HG02588 (cell line): Measurements from ENCODE around the gene TLK2.
"Not testable (repeated sequence)": the region's sequence is repeated elsewhere in the genome, so short reads cannot be mapped to it uniquely, and the experiment has no call there.

Experiments used
- ATAC-seq: cut with Tn5 transposase; IDR thresholded peaks from one replicate; pipeline ENCODE4 v1.9.1; 2021; ENCODE audit warnings: mild to moderate bottlenecking, moderate library complexity; ENCODE audit not compliant: unreplicated experiment

TLK2 gene

DNA sequence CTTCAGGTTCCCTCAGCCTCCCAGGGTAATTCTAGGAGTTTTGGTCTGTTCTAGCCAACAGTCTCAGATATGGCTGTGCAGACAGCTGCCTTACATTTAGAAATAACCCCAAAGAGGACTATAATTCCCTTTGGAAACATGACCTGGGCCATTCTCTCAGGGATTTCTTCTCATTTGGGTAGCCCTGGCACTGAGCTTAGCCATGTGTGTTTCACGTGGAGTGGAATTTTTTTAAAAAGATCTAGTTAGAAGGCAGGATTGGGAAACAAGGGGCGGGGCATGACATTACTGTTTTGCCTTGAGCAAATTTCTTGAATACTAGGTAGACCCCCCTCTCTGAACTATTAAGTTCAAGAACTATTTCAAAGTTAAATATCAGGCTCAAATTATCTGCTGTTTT lies 119.3 kb downstream of the TLK2 start:
- no peak for ATAC-seq

DNA sequence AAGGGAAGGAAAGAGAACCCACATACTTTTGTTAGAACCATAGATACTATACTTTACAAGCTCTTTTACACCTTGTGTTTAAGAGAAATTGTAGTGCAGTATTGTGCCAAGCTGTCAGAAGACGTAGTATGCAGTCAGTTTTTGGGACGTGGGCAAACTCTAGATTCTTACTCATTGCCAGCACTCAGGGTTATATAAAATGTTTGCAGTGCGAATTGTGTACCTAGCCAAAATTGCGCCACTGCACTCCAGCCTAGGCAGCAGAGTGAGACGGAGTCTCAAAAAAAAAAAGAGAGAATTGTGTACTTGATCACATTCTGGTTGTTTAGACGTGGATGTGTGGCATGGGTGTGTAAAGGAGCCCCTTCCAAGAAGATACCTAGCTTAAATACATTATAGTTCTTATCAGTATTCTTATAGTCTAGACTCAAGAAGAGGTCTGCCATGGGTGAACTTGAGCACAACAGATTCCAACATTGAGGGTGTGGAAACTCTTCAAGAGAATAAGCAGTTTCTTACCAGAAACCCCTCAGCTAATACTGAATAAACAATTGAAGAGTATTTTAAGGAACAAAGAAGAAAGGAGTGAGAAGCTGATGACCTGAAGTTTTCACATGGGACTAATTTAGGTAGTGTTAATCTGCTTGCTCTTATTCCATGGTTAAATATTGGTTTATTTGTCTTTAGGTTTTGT lies 121.5 kb downstream of the TLK2 start:
- ATAC-seq = no peak

DNA sequence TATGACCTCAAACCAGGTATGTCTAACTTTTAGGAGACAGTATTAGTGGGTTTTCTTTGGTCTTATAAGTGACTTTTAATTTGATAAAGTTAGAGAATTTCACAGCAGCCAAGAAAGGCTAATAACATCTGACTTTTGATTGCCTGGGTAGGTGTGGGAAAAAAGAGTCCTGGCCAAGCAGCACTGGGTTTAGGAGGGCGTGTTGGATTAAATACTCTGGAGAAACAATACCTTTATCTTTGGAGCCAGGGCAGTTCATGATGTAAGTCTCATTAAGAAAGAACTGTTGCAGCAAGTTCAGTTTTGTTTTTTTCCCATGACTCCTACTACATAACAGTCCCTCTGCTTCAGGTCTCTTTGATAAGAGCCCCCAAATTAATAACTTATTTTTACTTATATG lies 122.2 kb downstream of the TLK2 start:
- no peak for ATAC-seq

DNA sequence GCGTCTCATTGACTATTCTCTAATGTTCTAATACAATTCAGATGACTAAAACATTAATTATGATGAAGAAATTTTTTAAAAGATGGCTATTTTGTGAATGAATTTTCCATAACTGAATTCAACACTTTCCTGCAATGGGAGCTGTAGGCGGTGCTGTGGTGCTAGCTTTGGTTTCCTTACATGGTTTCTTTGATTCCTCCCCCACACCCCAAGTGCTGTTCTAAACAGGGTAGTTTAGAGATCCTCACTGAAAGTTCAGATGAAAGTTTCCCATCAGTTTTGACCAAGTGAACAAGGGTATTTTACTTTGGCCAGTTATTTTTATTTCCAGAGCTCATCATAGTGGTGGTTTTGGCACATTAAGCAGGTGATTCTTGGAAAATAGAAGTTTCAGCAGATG lies 122.8 kb downstream of the TLK2 start:
- no peak for ATAC-seq

DNA sequence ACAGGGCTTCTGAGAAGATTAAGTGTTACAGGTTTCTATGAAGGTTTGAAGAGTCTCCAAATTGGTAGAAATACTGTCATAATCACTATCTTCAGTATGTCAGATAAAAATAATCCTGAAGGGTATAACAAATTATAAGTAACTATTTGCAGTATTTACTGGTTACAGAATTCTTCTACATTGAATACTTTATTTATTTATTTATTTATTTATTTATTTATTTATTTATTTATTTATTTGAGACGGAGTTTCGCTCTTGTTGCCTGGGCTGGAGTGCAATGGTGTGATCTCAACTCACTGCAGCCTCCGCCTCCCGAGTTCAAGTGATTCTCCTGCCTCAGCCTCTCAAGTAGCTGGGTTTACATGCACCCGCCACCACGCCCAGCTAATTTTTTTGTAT lies 125.2 kb downstream of the TLK2 start:
- not testable (repeated sequence) for ATAC-seq

DNA sequence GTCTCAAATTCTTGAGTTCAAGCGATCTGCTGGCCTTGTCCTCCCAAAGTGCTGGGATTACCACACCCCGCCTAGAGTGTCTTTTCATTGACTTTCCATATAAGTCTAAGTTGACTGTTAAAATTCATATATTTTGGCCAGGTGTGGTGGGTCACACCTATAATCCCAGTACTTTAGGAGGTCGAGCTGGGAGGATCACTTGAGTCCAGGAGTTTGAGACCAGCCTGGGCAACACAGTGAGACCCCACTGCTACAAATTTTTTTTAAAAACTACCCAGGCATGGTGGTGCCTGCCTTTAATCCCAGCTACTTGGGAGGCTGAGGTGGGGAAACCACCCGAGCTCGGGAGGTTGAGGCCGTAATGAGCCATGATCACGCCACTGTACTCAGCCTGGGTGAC lies 127.0 kb downstream of the TLK2 start:
- no peak for ATAC-seq

DNA sequence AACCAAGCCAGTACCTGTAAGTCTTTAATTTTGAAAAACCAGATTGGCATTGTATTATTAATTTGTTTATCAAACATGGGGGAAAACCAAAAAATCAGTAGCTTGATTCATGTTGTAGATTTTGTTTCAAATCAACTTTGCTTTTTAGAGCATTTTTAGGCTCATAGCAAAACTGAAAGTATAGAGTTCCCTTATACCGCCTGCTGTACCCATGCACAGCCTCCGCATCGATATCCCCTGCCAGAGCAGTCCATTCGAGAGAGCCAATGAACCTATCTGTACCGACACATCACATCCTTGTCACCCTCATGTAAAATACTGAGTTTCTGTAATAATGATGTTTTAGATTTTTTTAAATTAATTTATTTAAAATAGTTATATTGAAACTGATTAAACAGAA lies 132.7 kb downstream of the TLK2 start:
- ATAC-seq = peak; percentile 69

DNA sequence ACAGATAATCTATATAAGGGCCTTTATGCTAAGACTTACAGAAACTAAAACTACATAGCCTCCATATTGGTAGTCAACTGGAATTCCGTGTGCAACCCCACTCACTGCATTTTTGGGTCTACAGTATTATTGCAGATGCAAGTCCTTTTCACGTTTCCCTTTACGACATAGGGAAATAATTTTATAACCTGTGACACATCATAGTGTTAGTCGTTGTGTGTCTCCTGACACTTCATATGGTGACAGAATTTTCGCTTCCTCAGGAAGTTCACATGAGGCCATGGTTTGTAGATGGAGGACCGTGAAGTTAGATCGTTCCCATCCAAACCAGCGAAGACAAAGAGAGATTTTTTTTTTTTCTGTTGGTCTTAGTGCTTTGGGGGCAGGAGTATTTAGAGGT lies 133.1 kb downstream of the TLK2 start:
- no peak for ATAC-seq

DNA sequence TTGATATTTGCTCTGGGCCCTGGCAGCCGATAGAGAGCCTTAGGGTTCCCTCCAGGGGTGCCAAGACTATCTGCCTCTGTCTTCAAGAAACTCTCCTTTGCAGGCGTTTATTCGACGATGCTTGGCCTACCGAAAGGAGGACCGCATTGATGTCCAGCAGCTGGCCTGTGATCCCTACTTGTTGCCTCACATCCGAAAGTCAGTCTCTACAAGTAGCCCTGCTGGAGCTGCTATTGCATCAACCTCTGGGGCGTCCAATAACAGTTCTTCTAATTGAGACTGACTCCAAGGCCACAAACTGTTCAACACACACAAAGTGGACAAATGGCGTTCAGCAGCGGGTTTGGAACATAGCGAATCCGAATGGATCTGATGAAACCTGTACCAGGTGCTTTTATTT lies 133.7 kb downstream of the TLK2 start:
- ATAC-seq = not testable (repeated sequence)

DNA sequence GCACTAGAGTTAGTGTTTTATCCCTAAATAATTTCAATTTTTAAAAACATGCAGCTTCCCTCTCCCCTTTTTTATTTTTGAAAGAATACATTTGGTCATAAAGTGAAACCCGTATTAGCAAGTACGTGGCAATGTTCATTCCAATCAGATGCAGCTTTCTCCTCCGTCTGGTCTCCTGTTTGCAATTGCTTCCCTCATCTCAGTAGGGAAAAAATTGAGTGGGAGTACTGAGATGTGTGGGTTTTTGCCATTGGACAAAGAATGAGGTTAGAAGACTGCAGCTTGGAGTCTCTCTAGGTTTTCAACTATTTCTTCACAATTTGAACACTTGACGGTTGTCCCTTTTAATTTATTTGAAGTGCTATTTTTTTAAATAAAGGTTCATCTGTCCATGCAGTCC lies 134.5 kb downstream of the TLK2 start:
- ATAC-seq = not testable (repeated sequence)

DNA sequence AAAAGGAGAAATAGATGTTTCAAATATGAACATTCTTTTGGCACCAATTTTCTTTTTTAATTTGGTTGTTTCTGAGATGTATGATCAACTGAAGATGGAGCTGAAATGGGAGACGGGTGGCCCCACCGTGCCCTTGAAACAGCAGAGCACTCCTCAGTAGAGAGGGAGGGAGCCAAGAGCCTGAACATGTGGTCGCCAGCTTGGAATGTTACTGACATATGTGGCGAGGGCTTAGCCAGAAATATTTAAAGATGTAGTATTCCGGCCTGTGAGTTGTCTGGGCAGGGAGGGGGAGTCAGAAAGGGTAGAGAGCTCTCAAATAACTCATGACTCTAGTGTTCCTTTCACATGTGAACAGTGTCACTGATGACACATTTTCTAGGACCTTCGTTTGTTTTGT lies 135.5 kb downstream of the TLK2 start:
- no peak for ATAC-seq

DNA sequence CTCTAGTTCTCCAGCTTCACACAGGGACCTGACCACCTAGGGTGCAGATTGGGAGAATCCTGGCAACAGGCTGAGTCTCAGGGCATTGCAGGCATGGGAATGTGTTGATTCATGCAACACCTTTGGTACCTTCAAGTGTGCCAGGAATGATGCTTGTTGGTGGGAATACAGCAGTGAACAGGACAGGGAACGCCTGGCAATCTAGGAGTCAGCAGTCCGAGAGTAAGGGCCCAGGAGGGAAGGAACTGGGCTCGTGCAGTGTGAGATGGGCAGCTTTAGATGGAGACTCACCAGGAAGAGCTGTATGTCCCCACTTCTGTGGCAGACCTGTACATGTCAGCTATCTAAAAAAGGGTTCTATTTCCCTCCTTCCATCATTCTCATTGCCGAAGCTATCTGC lies 136.9 kb downstream of the TLK2 start:
- no peak for ATAC-seq

DNA sequence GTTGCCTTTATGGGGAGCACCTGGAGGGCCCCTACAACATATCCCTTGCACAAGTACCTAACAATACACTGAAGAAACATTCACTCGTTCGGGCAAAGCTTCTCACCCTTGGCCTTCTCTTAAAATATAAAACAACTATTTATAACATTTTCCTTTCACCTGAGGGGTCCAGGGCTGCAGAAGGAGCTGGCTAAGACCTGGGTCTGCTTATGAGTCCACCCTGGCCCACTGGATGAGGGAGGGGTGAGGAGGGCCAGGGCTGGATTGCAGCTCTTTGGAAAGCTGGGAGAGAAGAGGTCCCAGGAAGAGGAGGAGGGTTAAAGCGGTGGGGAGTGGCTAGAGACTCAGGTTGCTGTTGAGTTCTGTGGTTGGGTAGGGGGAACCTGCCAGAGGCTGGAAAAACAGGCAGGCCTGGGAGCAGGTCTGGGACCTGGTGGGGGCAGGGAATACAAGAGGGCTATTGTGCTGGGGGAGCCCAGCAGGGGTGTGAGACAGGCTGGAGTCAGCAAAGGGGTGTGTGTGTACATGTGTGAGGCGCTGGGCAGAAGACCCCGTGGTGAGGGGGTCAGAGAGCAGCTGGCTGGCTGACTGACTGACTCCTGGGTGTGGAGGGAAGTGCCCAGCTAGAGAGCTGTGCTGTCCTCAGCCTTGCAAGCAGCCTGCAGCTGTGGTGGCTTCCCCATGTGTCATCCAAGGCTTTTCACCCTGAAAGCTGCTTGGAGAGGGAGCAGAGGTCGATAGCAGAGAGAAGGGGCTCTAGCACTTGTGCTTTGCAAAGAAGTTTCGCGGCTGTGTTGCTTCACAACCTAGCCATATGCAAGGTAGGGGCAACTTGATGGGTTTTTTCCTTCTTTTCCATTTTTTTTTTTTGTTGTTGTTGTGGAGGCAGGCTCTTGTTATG lies 138.6 kb downstream of the TLK2 start:
- ATAC-seq = no peak

DNA sequence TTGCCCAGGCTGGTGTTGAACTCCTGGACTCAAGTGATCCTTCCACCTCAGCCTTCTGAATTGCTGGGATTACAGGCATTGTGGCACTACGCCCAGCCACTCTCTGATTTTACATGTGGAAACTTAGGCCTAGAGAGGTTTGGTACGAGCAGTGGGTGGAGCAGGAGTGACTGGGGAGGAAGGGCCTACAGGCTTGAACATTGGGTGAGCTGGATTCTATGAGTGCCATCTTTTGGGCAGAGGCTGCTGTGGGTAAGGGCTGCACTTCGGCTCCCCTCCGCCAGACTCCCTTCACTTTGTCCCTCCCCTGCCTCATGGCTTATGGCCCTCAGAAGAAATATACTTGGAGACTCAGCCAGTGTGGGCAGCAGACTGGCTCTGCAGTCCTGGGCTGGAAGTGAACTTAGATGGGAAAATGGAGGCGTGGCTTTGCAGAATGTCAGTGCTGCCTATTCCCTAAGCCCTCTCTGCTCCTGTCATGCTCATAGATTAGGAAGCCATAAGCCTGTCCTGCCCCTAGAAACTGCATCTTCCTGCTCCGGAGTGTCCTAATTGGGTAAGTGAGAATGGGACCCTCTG lies 139.4 kb downstream of the TLK2 start:
- no peak for ATAC-seq

DNA sequence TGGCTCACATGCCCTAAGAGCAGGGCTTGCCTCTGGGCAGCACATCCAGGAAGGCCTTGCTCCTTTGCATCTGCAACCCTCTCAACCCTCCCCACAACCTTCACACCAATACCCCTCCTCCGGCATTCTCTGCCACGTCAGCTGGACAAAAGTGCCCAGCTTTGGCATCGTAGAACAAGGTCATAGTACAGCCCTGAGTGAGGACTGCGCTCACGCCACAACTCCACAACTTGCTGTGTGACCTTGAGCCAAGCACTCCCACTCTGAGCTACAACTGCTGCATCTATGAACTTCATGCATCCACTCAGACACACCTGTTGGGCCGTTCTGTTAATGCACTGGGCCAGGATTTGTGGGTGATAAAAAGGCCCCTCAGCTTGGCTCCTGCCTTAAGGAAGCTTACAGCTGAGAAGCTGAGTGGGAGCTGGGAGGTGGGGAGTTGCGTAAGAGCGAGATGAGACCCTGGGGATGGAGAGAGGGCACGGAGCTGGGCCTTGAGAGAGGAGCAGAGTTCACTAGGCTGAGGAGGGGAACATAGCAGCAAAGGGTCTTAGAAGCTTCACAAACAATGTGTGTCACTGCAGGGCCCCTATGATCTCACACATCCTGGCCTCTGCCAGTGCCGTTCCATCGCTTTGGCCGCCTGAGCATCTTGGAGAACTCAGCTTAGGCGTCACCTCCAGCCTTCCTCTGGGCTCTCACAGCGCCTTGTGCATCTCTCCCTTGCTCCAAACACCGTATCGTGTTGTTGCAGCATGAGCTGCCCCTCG lies 140.2 kb downstream of the TLK2 start:
- ATAC-seq = no peak

DNA sequence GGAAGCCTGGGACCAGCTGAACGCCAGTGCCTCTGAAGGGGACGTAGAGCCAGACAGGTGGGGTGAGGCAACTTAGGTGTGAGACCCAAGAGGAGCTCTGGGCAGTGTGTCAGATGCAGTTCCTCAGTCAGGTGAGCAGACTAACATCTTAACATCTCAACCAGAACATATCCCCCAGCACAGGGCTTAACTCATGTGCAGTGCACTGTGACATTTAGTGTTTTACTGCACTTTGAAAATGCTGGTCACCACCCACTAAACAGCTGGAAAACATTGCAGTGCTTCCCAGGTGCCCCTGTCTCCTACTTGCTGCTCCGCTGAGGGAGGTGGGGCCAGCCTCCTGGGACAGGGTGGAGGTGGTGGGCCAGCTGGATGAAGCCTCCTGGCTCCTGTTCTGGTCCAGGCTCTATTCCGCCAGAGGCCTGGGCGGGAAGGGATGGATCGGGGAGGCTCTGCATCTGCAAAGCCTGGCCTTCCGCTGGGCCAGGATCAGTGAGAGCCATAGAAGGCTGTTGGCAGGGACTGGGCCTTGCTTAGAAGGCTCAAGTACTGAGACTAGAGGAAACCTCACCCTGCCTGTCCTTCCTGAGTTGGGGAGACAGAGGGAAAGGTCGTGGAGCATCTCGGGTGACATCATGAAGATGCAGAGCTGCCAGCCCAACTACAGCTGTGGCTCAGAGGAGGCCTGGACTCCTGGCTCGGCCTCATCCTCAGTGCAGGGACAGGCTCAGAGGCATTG lies 141.0 kb downstream of the TLK2 start:
- no peak for ATAC-seq

DNA sequence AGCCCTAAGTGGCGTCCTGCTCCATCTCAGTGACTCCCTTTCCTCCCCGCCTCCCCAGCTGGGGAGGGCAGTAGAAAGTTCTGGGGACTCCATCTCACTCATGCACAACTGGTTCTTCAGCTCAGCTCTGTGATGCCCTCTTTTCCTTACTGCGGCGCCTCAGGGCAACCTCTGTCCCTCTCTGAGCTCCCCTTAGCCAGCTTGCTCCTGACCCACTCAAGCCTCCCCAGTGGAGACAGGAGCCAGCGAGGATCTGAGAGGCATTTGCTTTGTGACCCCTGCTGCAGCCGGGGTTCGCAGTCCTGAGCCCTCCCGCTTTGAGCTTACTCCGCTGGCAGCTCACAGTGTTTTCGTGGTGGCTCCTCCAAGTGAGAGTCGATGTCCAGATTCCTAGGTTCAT lies 142.6 kb downstream of the TLK2 start:
- no peak for ATAC-seq

DNA sequence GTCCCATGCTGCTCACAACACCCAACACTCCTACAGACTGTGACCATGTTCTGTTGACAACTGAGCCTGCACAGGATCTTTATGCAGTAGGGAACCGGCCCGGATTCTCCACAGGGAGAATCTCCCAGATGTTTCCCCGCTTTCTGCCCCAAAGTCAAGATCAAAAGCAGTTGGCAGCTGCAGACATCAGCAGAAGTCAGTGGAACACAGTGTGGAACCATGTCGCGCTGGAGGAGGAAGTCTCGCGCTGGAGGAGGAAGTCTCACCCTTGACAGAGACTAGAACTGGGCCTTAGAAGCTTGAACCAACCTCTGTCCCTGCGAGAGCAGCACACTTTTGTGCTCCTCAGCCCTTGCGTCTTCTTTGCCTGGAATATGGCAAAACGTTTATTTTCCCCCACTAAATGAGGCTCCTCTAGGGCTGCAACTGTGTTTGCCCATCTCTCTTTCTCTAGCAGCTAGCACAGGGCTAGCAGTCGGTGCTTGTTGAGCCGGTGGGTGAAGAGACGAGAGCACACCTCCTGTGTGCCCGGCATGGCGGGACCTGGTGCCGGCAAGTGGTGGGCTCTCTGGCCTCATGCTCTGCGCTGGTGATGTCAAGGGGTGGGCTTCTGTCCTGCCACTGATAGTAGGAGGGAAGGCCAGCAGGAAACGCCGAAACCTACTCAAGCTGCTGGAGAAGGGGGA lies 146.7 kb downstream of the TLK2 start:
- no peak for ATAC-seq

DNA sequence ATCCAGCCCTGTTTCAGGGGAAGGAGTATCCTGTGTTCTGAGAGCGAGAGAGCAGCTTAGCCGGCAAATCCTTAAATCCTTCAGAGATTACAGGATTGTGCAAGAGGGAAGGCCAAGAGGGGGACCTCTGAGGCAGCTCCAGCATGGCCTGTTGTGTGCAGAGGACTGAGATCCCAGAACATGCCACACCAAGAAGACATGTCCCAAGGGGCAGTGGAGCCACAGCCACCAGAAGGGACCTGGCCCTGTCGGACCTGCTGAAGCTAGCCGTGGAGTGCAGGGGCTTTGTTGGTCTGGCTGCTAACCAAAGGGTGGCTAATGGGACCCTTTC lies 147.2 kb downstream of the TLK2 start:
- no peak for ATAC-seq

DNA sequence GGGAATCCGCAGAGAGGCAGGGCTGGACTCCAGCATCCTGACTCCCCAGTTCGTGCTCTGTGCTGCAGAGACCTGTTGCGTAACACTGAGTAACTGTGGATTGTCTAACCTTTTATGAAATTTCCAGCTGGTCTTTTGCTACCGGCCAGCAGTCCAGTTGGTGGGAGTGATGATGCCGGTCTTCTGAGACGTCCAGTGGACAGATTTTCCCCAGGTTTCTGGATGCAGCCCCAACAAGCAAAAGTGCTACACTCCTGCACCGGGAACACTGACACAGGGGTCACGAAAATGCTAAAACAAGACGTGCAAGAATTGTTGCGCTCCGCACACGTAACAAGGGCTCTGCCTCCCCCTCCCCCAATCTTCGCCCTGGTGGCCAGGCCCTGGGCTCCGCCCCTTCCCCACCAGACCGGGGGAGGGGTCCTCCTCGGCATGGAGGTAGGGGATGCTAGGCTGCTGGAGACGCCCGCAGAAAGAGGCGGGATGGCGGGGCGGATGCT lies 148.1 kb downstream of the TLK2 start:
- no peak for ATAC-seq
